Panc1 (cell line): ENCODE results near the gene TP53BP1. TPM values are rescaled to one million over a fixed set of nuclear protein-coding genes. Genes with fewer than 3 reads are reported as not detected.

Experiments
- ATAC-seq: fragments of 200-7000 bp; cut with Tn5 transposase; 2 replicates; pipeline ENCODE4 v1.9.1; 2020; ENCODE audit warnings: mild to moderate bottlenecking, moderate library complexity
- BruUV-seq: library from RNA; stranded (reverse); fragments of 400-500 nt; replicated peaks from 2 replicates; lab custom pipeline; 2021; lab: Mats Ljungman, UMichigan
- CTCF ChIA-PET: fragments of 300-600 bp; sonication (Branson Sonifier 250); formaldehyde crosslinking; loops from one replicate; lab custom pipeline; 2022; ENCODE audit warnings: antibody characterized with exemption; lab: Charles Lee
- POLR2A ChIA-PET: fragments of 300-600 bp; sonication (Branson Sonifier 250); formaldehyde crosslinking; loops from one replicate; lab custom pipeline; 2022; ENCODE audit warnings: antibody characterized with exemption; lab: Charles Lee
- DNase-seq: peaks from one replicate; pipeline ENCODE4 v3.0.0-alpha.2; 2010; ENCODE audit warnings: low read depth, low spot score
- H3K27ac ChIP-seq: 2 replicates; pipeline ENCODE4 v1.5.1; 2011; ENCODE audit warnings: mild to moderate bottlenecking, low read length, inconsistent platforms
- H3K27me3 ChIP-seq: fragments of 200-500 bp; sonication (Bioruptor generic); 2 replicates; pipeline ENCODE4 v1.6.0; 2014; ENCODE audit warnings: low read length, inconsistent platforms; ENCODE audit not compliant: control insufficient read depth, insufficient read depth
- H3K36me3 ChIP-seq: fragments of 200-500 bp; sonication (Bioruptor generic); 2 replicates; pipeline ENCODE4 v1.5.1; 2014; ENCODE audit warnings: inconsistent platforms, mild to moderate bottlenecking, low read length, moderate library complexity; ENCODE audit not compliant: control insufficient read depth, insufficient read depth
- H3K4me1 ChIP-seq: 2 replicates; pipeline ENCODE4 v1.5.1; 2011; ENCODE audit warnings: inconsistent platforms, mild to moderate bottlenecking, low read length, moderate library complexity; ENCODE audit not compliant: control insufficient read depth, insufficient read depth
- H3K4me3 ChIP-seq, 2 experiments: 2 replicates each; pipeline ENCODE4 v1.5.1; 2011 to 2012; ENCODE audit warnings: low read depth in 2 of 2, low read length in 2 of 2, mild to moderate bottlenecking in 2 of 2, inconsistent platforms in 1 of 2, moderate library complexity in 1 of 2
- H3K9me3 ChIP-seq: fragments of 200-500 bp; sonication (Bioruptor generic); 2 replicates; pipeline ENCODE4 v1.5.1; 2014; ENCODE audit warnings: low read depth, mild to moderate bottlenecking, inconsistent platforms, low read length, moderate library complexity; ENCODE audit not compliant: control insufficient read depth, insufficient read depth
- POLR2AphosphoS5 ChIP-seq: IDR thresholded peaks from 2 replicates; pipeline ENCODE4 v1.6.1; 2012; ENCODE audit warnings: mild to moderate bottlenecking, low read depth, low read length, moderate library complexity
- SIN3A ChIP-seq: IDR thresholded peaks from 2 replicates; pipeline ENCODE4 v1.6.1; 2012; ENCODE audit warnings: low read depth, mild to moderate bottlenecking, low read length, moderate library complexity, borderline replicate concordance; ENCODE audit not compliant: insufficient read depth
- TCF7L2 ChIP-seq: IDR thresholded peaks from 2 replicates; pipeline ENCODE4 v1.6.1; 2011; ENCODE audit warnings: mild to moderate bottlenecking, low read depth, low read length, inconsistent platforms
- in situ Hi-C: cut with HindIII; loops from 2 replicates; pipeline ENCODE4 v1.10.0; 2016; ENCODE audit warnings: low sequenced_read_pairs, low pct_unique_long_range_greater_than_20kb
- intact Hi-C: fragments of 100-400 bp; cut with micrococcal nuclease; formaldehyde crosslinking; loops from one replicate; pipeline ENCODE4 v1.10.0; 2022; ENCODE audit not compliant: unreplicated experiment
- total RNA-seq: library from RNA; stranded (reverse); gene quantifications from one replicate; pipeline ENCODE4 v1.2.1, GENCODE V29; 2021; ENCODE audit not compliant: unreplicated experiment
- TF ChIP-seq, protein P1 (sequence below), 2 experiments: IDR thresholded peaks; 2 replicates each; pipeline ENCODE4 v1.6.1; 2011 to 2012; ENCODE audit warnings: low read depth in 2 of 2, control low read depth in 1 of 2, low read length in 1 of 2, mild to moderate bottlenecking in 1 of 2, moderate library complexity in 1 of 2; ENCODE audit not compliant: insufficient read depth in 1 of 2
- TF ChIP-seq, protein P2 (sequence below): fragments of 450-650 bp; IDR thresholded peaks from 2 replicates; pipeline ENCODE4 v1.5.1; 2017; ENCODE audit warnings: mild to moderate bottlenecking

TP53BP1 gene
- total RNA-seq, 1 experiment from 2014 or later: 80.3 TPM

DNA sequence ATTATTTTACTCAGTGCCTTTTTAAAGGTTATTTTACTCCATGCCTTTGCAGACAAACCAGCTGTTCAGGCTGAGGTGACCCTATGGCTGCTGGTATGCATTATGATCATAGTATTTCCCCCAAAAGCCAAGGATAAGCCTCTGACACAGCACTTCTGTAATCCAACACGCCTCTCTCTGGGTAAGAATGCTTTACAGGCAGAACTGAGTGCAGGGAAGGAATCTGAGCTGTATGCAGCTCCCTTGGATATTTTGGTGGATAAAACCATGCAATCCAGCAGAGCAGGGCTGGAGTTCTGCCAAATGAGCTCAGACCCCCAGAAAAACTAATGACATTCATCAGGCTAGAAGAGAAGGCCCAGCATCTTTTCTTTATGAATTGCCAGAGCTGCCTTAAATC lies 12.8 kb upstream of the TP53BP1 start:
- H3K4me1 ChIP-seq: no peaks in the 10 kb centered on the region; the same call in 1 of the 2 replicates
- H3K27ac ChIP-seq: no peak overlapping the region
- H3K4me3 ChIP-seq: no peak overlapping the region
- BruUV-seq: no TSS peak
- TF ChIP-seq, protein P1, sequence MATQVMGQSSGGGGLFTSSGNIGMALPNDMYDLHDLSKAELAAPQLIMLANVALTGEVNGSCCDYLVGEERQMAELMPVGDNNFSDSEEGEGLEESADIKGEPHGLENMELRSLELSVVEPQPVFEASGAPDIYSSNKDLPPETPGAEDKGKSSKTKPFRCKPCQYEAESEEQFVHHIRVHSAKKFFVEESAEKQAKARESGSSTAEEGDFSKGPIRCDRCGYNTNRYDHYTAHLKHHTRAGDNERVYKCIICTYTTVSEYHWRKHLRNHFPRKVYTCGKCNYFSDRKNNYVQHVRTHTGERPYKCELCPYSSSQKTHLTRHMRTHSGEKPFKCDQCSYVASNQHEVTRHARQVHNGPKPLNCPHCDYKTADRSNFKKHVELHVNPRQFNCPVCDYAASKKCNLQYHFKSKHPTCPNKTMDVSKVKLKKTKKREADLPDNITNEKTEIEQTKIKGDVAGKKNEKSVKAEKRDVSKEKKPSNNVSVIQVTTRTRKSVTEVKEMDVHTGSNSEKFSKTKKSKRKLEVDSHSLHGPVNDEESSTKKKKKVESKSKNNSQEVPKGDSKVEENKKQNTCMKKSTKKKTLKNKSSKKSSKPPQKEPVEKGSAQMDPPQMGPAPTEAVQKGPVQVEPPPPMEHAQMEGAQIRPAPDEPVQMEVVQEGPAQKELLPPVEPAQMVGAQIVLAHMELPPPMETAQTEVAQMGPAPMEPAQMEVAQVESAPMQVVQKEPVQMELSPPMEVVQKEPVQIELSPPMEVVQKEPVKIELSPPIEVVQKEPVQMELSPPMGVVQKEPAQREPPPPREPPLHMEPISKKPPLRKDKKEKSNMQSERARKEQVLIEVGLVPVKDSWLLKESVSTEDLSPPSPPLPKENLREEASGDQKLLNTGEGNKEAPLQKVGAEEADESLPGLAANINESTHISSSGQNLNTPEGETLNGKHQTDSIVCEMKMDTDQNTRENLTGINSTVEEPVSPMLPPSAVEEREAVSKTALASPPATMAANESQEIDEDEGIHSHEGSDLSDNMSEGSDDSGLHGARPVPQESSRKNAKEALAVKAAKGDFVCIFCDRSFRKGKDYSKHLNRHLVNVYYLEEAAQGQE (IDR thresholded peaks at IDR 0.05; ENCODE audit: insufficient read depth in 1 of 2, low read depth in 2 of 2, low read length in 1 of 2): no peak
- TF ChIP-seq TCF7L2 (no peak), SIN3A (no peak), POLR2AphosphoS5 (no peak)
- TF ChIP-seq, protein P2, sequence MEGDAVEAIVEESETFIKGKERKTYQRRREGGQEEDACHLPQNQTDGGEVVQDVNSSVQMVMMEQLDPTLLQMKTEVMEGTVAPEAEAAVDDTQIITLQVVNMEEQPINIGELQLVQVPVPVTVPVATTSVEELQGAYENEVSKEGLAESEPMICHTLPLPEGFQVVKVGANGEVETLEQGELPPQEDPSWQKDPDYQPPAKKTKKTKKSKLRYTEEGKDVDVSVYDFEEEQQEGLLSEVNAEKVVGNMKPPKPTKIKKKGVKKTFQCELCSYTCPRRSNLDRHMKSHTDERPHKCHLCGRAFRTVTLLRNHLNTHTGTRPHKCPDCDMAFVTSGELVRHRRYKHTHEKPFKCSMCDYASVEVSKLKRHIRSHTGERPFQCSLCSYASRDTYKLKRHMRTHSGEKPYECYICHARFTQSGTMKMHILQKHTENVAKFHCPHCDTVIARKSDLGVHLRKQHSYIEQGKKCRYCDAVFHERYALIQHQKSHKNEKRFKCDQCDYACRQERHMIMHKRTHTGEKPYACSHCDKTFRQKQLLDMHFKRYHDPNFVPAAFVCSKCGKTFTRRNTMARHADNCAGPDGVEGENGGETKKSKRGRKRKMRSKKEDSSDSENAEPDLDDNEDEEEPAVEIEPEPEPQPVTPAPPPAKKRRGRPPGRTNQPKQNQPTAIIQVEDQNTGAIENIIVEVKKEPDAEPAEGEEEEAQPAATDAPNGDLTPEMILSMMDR: no peak
- intact Hi-C loops: no loop called here
- no peaks in the 10 kb centered on the region for H3K9me3 ChIP-seq
- no peak for DNase-seq
- H3K36me3 ChIP-seq: no peaks in the 10 kb centered on the region
- no peaks in the 10 kb centered on the region for H3K27me3 ChIP-seq
- ATAC-seq: no peak
- ChIA-PET CTCF (no interaction called here), POLR2A (no interaction called here)
- in situ Hi-C loops: no loop called here

DNA sequence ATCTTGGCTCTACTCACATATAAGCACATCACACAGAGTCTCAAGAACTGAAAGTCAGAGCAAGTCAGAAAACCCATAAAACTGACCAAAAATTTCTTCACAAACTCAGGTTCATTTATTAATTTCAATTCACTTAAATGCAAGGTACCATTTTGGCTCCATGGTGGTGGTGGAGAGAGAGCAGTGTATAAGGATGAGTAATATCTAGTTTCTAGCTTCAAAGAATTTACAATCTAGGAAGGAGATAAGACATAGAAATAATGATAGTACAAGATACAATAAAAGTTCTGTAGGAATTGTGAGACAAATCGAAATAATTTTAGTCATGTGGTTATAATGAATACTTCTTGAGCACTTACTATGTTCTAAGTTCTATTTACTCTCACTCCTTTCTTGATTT lies 6.7 kb upstream of the TP53BP1 start:
- TF ChIP-seq TCF7L2: no peak
- no peak for TF ChIP-seq SIN3A
- TF ChIP-seq, protein P1 (IDR thresholded peaks at IDR 0.05; ENCODE audit: insufficient read depth in 1 of 2, low read depth in 2 of 2, low read length in 1 of 2): no peak
- TF ChIP-seq, protein P2: no peak
- no TSS peak for BruUV-seq
- ChIA-PET CTCF (no interaction called here), POLR2A (no interaction called here)
- no peak overlapping the region for H3K4me3 ChIP-seq
- H3K9me3 ChIP-seq: no peaks in the 10 kb centered on the region
- no peak overlapping the region for H3K27ac ChIP-seq
- H3K27me3 ChIP-seq: no peaks in the 10 kb centered on the region
- ATAC-seq (no peak), DNase-seq (no peak)
- no peaks in the 10 kb centered on the region for H3K36me3 ChIP-seq
- intact Hi-C loops (no loop called here), in situ Hi-C loops (no loop called here)
- H3K4me1 ChIP-seq: no peaks in the 10 kb centered on the region
